Thoracic aorta (tissue), 2 donors: ENCODE results near the gene OSBPL2. TPM values are rescaled to one million over a fixed set of nuclear protein-coding genes. Genes with fewer than 3 reads are reported as not detected.

Source experiments
- ATAC-seq: fragments of 150-250 bp; one replicate; pipeline ENCODE4 v1.8.0; 2017; ENCODE audit warnings: low read depth; ENCODE audit not compliant: insufficient number of reproducible peaks, low FRiP score
- DNase-seq: peaks from one replicate; pipeline ENCODE4 v3.0.0-alpha.2; 2020; ENCODE audit warnings: low spot score
- H3K27ac ChIP-seq, 2 donors: fragments of 200-600 bp; sonication (generic); 1 replicate in 1 of 2; 2 replicates in 1 of 2; pipeline ENCODE4 v1.5.1; 2016; ENCODE audit warnings: mild to moderate bottlenecking in 2 of 2, moderate library complexity in 2 of 2
- H3K27me3 ChIP-seq: fragments of 200-600 bp; sonication (generic); replicated peaks from 2 replicates; pipeline ENCODE4 v1.6.0; 2016; ENCODE audit warnings: mild to moderate bottlenecking; ENCODE audit not compliant: insufficient read depth
- H3K36me3 ChIP-seq: fragments of 200-600 bp; sonication (generic); one replicate; pipeline ENCODE4 v1.5.1; 2016
- H3K4me1 ChIP-seq, 2 donors: fragments of 200-600 bp; sonication (generic); 1 replicate in 1 of 2; 2 replicates in 1 of 2; pipeline versions ENCODE4 v1.5.1 to v1.6.0; 2016; ENCODE audit warnings: low read depth in 2 of 2, mild to moderate bottlenecking in 1 of 2; ENCODE audit not compliant: control insufficient read depth in 1 of 2
- H3K4me3 ChIP-seq: fragments of 200-600 bp; sonication (generic); 2 replicates; pipeline ENCODE4 v1.5.1; 2016; ENCODE audit warnings: mild to moderate bottlenecking
- H3K9me3 ChIP-seq: fragments of 200-600 bp; sonication (generic); 2 replicates; pipeline ENCODE4 v1.5.1; 2016
- CTCF ChIP-seq: fragments of 200-600 bp; sonication (generic); IDR thresholded peaks from one replicate; pipeline ENCODE4 v1.5.1; 2019; ENCODE audit warnings: antibody characterized with exemption
- total RNA-seq, 2 donors: library from RNA; depleted of rRNA; stranded (reverse); fragments of >200 nt; gene quantifications; one replicate each; pipeline versions ENCODE4 v1.1.0 to v1.2.3, GENCODE V29; 2016

Gene OSBPL2
- total RNA-seq, 2 donors from 2014 or later, result 48.5 to 58.5 TPM

- no peaks in the 10 kb centered on the region for H3K9me3 ChIP-seq
- no peaks in the 10 kb centered on the region for H3K27me3 ChIP-seq
- ATAC-seq (no peak), DNase-seq (no peak)
- H3K4me3 ChIP-seq, result no peak overlapping the region
- peaks cover 55% of the 10 kb centered on the region for H3K36me3 ChIP-seq
- no peak for TF ChIP-seq CTCF
- no peaks in the 10 kb centered on the region for H3K4me1 ChIP-seq
- H3K27ac ChIP-seq, result no peak overlapping the region
Measured at GRCh38 chr20:62285722-62286121, 47.4 kb downstream of the OSBPL2 start.

GRCh38 chr20:62286493-62287064 is 48.3 kb downstream of the OSBPL2 start:
- peaks cover 55% of the 10 kb centered on the region for H3K36me3 ChIP-seq
- no peak for DNase-seq
- no peak for ATAC-seq
- no peaks in the 10 kb centered on the region for H3K9me3 ChIP-seq
- TF ChIP-seq CTCF, result no peak
- H3K4me1 ChIP-seq, result no peaks in the 10 kb centered on the region
- no peak overlapping the region for H3K4me3 ChIP-seq
- no peak overlapping the region for H3K27ac ChIP-seq
- no peaks in the 10 kb centered on the region for H3K27me3 ChIP-seq

- DNase-seq (no peak), ATAC-seq (no peak)
- no peak overlapping the region for H3K4me3 ChIP-seq
- H3K4me1 ChIP-seq, result no peaks in the 10 kb centered on the region
- H3K36me3 ChIP-seq, result peaks cover 56% of the 10 kb centered on the region
- no peaks in the 10 kb centered on the region for H3K27me3 ChIP-seq
- no peaks in the 10 kb centered on the region for H3K9me3 ChIP-seq
- TF ChIP-seq CTCF, result no peak
- H3K27ac ChIP-seq, result no peak overlapping the region
Measured at GRCh38 chr20:62287129-62287528, 48.8 kb downstream of the OSBPL2 start.

GRCh38 chr20:62287759-62288534 is 49.6 kb downstream of the OSBPL2 start:
- no peak for ATAC-seq
- Histone ChIP-seq H3K27ac (no peak overlapping the region), H3K9me3 (no peaks in the 10 kb centered on the region), H3K4me3 (no peak overlapping the region), H3K4me1 (no peaks in the 10 kb centered on the region), H3K27me3 (no peaks in the 10 kb centered on the region), H3K36me3 (peaks cover 50% of the 10 kb centered on the region)
- TF ChIP-seq CTCF, result no peak
- no peak for DNase-seq

GRCh38 chr20:62288535-62289105 is 50.3 kb downstream of the OSBPL2 start:
- TF ChIP-seq CTCF, result no peak
- H3K27ac ChIP-seq, result no peak overlapping the region
- no peak for DNase-seq
- no peaks in the 10 kb centered on the region for H3K27me3 ChIP-seq
- no peak for ATAC-seq
- H3K4me1 ChIP-seq, result no peaks in the 10 kb centered on the region
- no peak overlapping the region for H3K4me3 ChIP-seq
- H3K36me3 ChIP-seq, result peaks cover 52% of the 10 kb centered on the region
- H3K9me3 ChIP-seq, result no peaks in the 10 kb centered on the region
